NCI-H748 (cell line): Measurements from ENCODE around the gene SOST.
A peak's percentile ranks its signal among the peaks of the same experiment; 100 is the strongest.

Source experiments
- DNase-seq: peaks from one replicate; lab custom pipeline; 2025; ENCODE audit not compliant: unreplicated experiment; lab: John Stamatoyannopoulos, UW

SOST gene

DNA sequence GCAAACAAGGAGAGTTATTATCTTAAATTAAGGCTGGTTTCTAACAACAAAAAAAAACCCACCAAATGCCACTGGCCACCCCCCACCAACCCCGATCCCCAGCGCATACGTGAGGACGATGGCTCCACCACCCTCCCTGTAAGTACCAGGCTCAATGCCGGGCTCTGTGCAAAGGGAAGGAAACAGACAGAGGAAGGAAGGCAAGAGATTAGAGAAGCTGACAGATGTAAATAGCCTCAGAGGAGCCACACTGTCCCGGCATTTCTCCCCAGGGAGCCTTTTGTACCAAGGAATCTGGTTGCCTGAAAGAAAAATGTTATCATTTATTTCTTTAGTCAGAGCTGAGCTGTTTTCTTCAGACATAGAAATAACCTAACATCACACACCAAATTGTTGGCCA lies 13.1 kb downstream of the SOST start:
- no peak for DNase-seq

GRCh38 chr17:43741636-43742035 lies 17.0 kb downstream of the SOST start:
- DNase-seq, result no peak

DNA sequence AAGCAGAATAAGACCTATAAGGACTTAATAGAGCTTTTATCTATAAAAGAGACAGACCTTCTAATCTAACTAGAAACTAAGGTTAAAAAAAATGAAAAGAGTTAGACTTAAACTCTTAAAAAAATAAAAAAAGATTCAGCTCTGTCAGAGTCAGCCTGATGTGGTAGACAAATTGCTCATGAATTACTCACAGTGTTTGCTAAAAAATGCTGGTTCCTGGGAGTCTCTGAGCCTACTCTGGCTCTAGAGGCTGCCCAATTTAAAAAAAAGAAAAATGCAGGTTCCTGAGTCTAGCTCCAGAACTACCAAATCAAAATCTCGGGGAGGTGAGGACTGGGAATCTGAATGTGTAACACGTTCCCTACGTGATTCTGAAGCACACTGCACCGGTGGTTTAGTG lies 18.1 kb downstream of the SOST start:
- no peak for DNase-seq

DNA sequence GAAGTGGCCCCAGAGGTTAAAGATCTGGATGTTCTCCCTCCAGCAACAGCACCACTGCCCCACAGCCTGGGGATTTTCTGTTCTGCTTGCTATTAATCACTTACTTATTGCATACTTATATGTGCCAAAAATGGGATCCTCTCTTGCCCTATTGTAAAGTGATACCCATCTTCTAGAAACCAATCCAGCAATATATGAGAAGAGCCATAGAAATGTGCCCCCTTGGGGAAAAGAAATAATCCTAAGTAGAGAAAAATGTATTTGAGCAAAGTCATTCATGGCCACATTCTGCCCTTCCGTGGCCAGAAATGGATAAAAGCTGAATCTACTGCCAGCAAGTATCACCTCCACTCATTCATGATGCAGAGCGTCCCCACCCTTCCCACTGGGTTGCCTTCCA lies 20.9 kb downstream of the SOST start:
- no peak for DNase-seq

DNA sequence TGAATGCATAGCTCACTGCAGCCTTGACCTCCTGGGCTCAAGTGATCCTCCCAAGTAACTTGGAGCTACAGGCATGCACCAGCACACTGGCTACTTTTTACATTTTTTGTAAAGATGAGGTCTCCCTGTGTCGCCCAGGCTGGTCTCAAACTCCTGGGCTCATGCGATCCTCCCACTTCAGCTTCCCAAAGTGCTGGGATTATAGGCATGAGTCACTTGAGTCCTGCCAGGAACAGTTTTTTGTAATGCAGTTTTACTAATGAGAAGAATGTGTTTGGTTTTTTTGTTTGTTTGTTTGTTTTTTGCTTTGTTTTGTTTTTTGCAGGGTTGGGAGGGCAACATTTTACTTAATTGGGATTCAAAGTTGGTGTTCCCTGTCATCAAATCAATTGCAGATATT lies 22.2 kb downstream of the SOST start:
- no peak for DNase-seq

DNA sequence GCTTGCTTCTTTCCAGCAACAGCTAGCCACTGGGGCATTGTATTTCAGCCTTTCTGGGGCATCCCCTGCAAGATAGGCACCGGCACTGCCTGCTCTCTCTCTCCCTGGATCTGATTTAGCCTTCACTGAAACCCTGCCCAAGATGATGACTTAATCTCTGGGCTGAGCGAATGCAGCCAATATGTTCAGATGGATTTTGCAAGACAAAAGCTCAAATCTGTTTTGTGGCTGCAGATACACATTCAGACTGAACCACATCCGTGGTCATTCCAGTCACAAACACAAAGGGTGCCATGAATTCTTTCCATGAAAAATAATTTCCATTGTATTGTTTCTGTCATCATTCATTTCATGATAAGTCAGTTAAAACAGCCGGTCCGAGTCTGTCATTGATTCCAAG lies 24.2 kb downstream of the SOST start:
- DNase-seq, result no peak

DNA sequence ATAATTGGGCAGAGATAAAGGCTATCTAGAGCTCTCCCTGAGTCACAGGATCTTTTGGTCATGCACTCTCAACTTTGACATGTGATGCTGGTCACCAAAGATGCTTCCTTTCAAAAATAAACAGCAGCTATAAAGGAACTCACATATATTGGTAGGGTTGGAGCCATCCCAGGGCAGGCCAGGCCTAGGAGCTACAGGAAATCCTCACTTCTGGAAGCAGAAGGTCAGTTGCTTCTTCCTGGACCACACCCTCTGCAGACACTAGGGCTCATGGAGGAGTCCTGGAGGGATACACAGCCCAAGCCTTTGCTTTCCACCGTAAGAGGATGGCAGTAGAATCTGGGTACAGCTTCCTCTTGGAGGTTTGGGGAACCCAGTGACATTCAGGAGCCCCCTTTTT lies 24.6 kb downstream of the SOST start:
- DNase-seq, result no peak

DNA sequence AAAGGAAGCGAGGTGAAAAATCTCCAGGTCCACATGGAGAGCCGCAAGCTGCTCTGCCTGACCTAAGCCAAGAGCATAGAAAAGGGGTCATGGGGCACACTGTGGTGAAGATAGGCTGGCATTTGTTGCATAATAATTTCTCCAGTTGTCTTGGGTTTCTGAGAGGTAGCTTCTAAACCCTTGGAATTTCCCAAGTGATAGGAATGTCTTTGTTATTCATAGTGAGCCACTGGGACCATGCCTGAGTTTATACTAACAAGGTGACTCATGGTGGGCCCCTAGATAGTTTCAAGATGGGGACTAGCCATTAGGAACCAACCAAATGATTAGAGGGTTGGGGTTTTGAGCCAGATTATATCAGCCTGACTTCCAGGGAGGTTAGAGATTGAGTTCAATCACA lies 25.6 kb downstream of the SOST start:
- no peak for DNase-seq

DNA sequence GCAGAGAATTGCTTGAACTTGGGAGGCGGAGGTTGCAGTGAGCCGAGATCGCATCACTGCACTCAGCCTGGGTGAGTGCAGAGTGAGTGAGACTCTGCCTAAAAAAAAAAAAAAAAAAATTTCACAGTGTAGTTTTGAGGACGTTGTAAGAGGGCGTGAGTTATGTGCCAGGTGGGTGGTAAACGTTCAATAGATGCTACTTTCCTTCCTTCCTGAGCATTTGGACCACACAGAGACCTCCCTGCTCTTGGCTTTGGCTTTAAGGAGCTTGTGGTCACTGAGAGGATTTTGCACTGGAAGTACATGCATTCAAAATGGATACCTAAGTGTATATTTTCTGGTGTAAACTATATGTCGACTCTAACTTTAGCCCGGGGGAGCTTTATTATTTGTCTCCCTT lies 30.5 kb downstream of the SOST start:
- no peak for DNase-seq

DNA sequence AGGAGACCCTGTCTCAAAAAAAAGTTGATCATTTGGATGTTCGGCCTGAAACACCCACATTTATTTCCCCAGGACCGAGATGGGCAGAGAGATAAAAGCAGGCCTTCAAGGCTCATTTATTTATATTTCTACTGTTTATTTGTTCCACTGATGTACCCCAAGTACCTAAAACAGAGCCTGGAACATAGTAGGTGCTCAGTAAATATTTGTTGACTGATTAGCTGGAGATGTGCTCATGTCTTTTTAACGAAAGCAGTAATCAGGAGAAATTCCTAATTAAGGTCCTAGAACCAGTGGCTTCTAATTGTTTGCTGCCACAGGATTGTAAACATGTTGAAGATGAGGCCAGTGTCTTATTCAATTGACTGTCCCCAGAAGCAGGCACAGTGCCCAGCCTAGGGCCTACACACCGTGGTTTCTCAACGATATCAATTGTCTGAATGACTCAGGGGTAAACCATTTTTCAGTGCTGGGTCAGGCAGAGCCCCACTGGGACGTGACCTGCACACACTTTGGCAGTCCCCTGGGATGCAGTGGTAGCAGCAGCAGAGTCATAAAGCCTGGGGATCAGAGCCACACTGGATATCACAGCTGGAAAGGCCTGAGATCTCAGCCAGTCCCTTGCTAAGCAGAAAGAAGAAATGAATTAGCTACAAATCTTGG lies 34.8 kb downstream of the SOST start:
- no peak for DNase-seq

DNA sequence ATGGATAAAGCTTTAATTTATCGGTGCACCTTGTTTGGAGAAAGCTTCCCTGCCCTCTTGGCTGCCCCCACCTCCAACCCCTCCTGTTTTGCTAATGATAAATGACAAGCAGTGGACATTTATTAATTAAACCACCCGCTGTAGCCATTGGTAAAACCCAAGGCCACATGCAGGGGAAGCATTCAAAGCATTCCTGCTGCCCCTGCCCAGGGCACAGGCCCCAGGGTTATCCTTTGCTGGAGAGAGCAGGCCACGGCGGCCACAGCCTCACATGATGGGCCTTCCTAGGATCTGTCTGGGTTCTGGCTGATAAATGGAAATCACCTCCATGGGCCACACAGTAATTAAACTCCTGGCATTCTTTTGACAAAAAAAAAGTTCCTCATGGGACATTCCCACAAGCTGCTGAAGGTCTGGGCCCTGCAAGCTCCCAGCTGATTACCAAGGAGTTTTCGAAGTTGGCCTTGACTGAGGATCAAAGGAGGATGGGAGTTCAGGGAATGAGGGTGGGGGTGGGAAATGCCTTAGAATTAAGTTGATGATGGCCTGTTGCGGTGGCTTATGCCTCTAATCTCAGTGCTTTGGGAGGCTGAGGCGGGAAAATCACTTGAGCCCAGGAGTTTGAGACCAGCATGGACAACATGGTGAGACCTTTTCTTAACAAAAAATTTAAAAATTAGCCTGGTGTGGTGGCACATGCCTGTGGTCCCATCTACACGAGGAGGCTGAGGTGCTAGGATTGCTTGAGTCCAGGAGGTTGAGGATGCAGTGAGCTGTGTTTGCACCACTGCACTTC lies 35.5 kb downstream of the SOST start:
- no peak for DNase-seq

DNA sequence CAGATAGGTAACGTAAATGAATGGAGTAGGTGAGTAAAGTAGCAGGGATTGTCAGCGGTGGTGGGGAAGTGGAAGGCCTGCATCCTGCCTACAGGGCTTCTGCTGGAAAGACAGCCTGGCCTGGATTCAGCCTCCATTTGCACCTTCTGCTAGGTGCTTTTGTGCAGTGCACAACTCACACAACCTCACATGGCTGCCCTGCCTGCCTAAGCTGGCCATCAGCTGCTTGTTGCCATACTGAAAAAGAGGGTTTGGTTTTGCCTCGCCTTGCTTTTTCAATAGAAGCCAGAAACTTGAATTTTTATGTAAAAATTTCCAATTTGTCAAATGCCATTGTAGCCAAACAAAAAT lies 36.3 kb downstream of the SOST start:
- DNase-seq, result no peak

DNA sequence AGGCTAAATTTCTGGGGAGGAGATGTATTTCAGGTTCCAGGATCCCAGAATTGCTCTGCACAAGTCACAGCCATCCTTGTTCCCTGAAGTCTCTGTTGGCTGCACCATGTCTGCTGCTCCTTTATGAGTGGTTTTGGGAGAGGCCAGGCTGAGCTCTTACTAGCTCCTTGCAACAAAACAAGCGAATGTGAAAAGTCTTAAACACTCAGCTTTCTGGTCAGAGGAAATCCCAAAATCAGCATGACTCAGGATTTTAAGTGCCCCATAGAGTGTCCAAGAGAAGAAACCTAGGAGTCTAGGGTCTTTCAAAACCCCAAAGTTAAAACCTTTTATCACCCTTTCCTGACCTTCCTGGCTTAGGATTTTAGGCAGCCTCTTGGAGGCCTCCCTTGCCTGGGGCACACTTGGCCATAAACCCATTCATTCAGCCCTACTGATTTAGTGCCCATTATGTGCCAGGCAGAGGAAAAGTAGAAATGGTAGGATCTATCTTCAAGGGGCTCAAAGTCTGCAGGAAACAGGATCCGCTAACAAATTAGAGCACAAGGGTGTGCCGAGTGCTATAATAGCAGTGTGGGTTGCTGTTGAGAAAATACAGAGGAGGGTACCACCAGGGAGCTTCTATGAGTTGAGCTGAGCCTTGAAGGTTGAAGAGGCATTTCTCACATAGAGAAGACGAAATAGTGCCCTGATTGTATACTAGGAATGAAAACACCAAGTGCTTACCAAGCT lies 36.9 kb downstream of the SOST start:
- no peak for DNase-seq

- DNase-seq, result peak; percentile 72
Measured at GRCh38 chr17:43720311-43721060, 38.1 kb downstream of the SOST start.

GRCh38 chr17:43719578-43719977 lies 39.0 kb downstream of the SOST start:
- no peak for DNase-seq

- DNase-seq, result peak; percentile 92
Measured at GRCh38 chr17:43718544-43718943, 40.0 kb downstream of the SOST start.

DNA sequence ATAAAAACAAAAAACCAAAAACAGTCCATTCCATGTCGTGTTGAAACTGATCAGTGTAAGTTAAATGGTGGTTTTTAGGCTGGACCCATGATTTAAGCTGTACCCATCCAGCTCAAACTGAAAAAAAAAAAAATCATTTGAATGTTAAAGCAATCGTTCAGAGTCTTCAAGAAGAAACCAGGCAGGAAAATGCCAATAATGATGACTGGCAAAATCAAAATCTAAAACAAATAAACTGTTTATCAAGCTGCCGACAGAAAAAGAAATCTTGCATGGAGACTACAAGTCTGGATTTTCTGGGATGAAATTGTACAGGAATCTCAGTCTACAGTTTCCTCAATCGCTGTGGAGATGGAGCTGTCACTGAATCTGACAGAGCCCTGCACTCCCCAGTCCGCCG lies 40.7 kb downstream of the SOST start:
- no peak for DNase-seq

DNA sequence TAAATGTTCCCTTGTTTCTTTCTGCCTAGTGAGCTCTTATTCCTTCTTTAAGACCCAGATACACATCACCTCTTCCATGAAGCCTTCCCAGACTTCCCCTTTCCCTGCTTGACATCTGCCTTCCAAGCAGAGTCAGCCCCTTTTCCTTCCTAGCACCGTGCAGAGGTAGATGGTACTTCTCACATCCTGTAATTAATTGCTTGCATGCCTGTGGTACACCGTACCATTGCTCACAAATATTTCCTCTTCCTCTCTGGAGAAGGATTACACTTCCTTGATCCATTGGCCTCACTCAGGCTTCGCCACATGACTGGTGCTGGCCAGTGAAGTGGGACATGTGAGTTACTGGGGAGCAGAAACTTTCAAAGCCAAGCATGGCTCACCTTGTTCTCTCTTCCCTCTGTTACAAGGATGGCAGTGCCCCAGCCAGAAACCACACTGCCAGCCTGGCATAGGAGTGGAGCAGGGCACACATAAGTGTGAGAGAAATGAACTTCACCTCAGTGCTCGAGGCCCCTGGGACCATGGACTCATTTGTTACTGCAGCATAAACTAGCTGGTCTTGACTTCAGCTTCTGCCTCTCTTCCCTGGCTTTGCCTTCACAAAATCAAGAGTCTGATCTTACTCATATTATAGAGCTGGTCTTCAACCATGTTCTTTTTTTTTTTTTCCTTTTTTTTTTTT lies 44.0 kb downstream of the SOST start:
- DNase-seq, result no peak

DNA sequence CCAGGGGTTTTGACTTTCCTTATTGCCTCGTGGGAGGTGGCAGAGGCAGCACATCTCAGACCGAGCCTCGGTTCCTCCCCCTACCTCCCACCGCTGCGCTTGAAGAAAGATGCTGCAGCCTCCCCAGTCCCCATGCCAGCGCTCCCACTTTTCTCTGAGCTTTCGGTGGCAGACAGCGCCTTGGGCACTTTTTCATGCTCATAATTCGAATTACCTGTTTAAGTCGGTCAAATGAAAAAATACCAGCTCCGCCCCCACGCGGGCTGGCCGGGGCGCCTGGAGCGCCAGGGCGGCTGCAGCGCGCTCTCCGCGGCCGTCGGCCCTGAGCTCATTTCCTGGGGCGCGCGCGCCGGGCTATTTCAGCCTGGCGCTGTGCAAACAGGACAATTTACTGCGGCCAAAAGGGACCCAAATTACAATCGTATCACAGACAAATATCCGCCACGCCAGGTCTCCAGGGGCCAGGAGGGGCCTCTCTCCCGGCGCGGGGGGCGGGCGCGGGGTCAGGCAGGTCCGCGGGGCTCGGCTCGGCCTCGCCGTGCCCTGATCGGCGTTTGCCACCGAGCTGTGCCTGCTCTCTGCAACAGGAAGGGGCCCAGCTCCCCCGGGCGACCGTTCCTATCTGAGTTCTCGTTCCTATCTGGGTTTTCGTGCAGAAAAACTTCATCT lies 45.0 kb downstream of the SOST start:
- DNase-seq, result peak; percentile 40

- DNase-seq, result no peak
Measured at GRCh38 chr17:43712397-43712796, 46.2 kb downstream of the SOST start.
